H9 (cell line): ENCODE measurements around the gene ATAD1. TPM values are rescaled to one million over a fixed set of nuclear protein-coding genes. Genes with fewer than 3 reads are reported as not detected.

Experiments
- DNase-seq: peaks from one replicate; pipeline ENCODE4 v3.0.0-alpha.2; 2017
- H2AFZ ChIP-seq: one replicate; pipeline ENCODE4 v1.6.1; 2013; ENCODE audit warnings: mild to moderate bottlenecking, low read length, control low read depth, moderate library complexity
- H2AK5ac ChIP-seq: 2 replicates; pipeline ENCODE4 v1.6.1; 2013; ENCODE audit warnings: low read length, control low read depth, mixed read lengths; ENCODE audit not compliant: insufficient read length
- H2BK120ac ChIP-seq: one replicate; pipeline ENCODE4 v1.6.1; 2013; ENCODE audit warnings: low read depth, mild to moderate bottlenecking, low read length, control low read depth, inconsistent platforms; ENCODE audit not compliant: poor library complexity, severe bottlenecking
- H2BK12ac ChIP-seq: 2 replicates; pipeline ENCODE4 v1.6.1; 2013; ENCODE audit warnings: low read length, control low read depth, mixed read lengths, low read depth; ENCODE audit not compliant: insufficient read length
- H2BK15ac ChIP-seq: 2 replicates; pipeline ENCODE4 v1.6.1; 2013; ENCODE audit warnings: low read depth, low read length, control low read depth
- H2BK20ac ChIP-seq: one replicate; pipeline ENCODE4 v1.6.1; 2013; ENCODE audit warnings: low read depth, mild to moderate bottlenecking, low read length, control low read depth, inconsistent platforms; ENCODE audit not compliant: poor library complexity, severe bottlenecking
- H2BK5ac ChIP-seq: 2 replicates; pipeline ENCODE4 v1.6.1; 2013; ENCODE audit warnings: low read length, control low read depth, mixed read lengths; ENCODE audit not compliant: insufficient read length
- H3K14ac ChIP-seq: 2 replicates; pipeline ENCODE4 v1.6.1; 2013; ENCODE audit warnings: low read length, control low read depth; ENCODE audit not compliant: insufficient read depth
- H3K18ac ChIP-seq: 2 replicates; pipeline ENCODE4 v1.6.1; 2013; ENCODE audit warnings: low read depth, mild to moderate bottlenecking, mixed read lengths, low read length, control low read depth; ENCODE audit not compliant: insufficient read length
- H3K23ac ChIP-seq: 2 replicates; pipeline ENCODE4 v1.6.1; 2013; ENCODE audit warnings: low read length, control low read depth, mixed read lengths, low read depth; ENCODE audit not compliant: insufficient read length
- H3K23me2 ChIP-seq: 2 replicates; pipeline ENCODE4 v1.6.1; 2013; ENCODE audit warnings: low read depth, mild to moderate bottlenecking, mixed read lengths, low read length, control low read depth; ENCODE audit not compliant: insufficient read length, poor library complexity, severe bottlenecking
- H3K27ac ChIP-seq: 2 replicates; pipeline ENCODE4 v1.5.1; 2013; ENCODE audit warnings: low read length, control low read depth, mixed read lengths, low read depth; ENCODE audit not compliant: insufficient read length
- H3K27me3 ChIP-seq: 2 replicates; pipeline ENCODE4 v1.6.1; 2013; ENCODE audit warnings: low read length, control low read depth, inconsistent platforms; ENCODE audit not compliant: insufficient read depth
- H3K4ac ChIP-seq: 2 replicates; pipeline ENCODE4 v1.6.1; 2013; ENCODE audit warnings: low read depth, mild to moderate bottlenecking, control low read depth, inconsistent platforms, low read length, moderate library complexity
- H3K4me1 ChIP-seq: 2 replicates; pipeline ENCODE4 v1.6.1; 2013; ENCODE audit warnings: low read length, control low read depth, inconsistent platforms; ENCODE audit not compliant: insufficient read depth
- H3K4me2 ChIP-seq: 2 replicates; pipeline ENCODE4 v1.6.1; 2013; ENCODE audit warnings: low read length, control low read depth, mixed read lengths; ENCODE audit not compliant: insufficient read length, insufficient read depth
- H3K56ac ChIP-seq: 2 replicates; pipeline ENCODE4 v1.6.1; 2013; ENCODE audit warnings: low read depth, mild to moderate bottlenecking, mixed read lengths, low read length, control low read depth; ENCODE audit not compliant: insufficient read length
- H3K79me1 ChIP-seq: 2 replicates; pipeline ENCODE4 v1.6.1; 2013; ENCODE audit warnings: low read depth, mild to moderate bottlenecking, moderate library complexity, low read length, control low read depth, inconsistent platforms; ENCODE audit not compliant: insufficient read depth, poor library complexity, severe bottlenecking
- H3K79me2 ChIP-seq: 2 replicates; pipeline ENCODE4 v1.6.1; 2013; ENCODE audit warnings: low read length, control low read depth, inconsistent platforms; ENCODE audit not compliant: insufficient read depth
- H3K9ac ChIP-seq: 2 replicates; pipeline ENCODE4 v1.6.1; 2013; ENCODE audit warnings: low read length, control low read depth, mixed read lengths; ENCODE audit not compliant: insufficient read length; ENCODE audit errors: extremely low read depth
- H3K9me3 ChIP-seq: one replicate; pipeline ENCODE4 v1.6.1; 2013; ENCODE audit warnings: low read depth, low read length, inconsistent platforms; ENCODE audit not compliant: control insufficient read depth
- H3T11ph ChIP-seq: one replicate; pipeline ENCODE4 v1.6.1; 2013; ENCODE audit warnings: mild to moderate bottlenecking, low read length, control low read depth, inconsistent platforms
- H4K20me1 ChIP-seq: one replicate; pipeline ENCODE4 v1.6.1; 2013; ENCODE audit not compliant: control insufficient read depth, insufficient read length, insufficient read depth
- H4K5ac ChIP-seq: 2 replicates; pipeline ENCODE4 v1.6.1; 2013; ENCODE audit warnings: low read depth, mild to moderate bottlenecking, mixed read lengths, low read length, control low read depth; ENCODE audit not compliant: insufficient read length
- H4K8ac ChIP-seq: replicated peaks from 2 replicates; pipeline ENCODE4 v1.6.1; 2013; ENCODE audit warnings: low read length, control low read depth, mixed read lengths, low read depth; ENCODE audit not compliant: insufficient read length
- H4K91ac ChIP-seq: 2 replicates; pipeline ENCODE4 v1.6.1; 2013; ENCODE audit warnings: low read depth, mild to moderate bottlenecking, moderate library complexity, mixed read lengths, low read length, control low read depth; ENCODE audit not compliant: insufficient read length
- H3K27ac Mint-ChIP-seq, 3 experiments: 2 replicates in 2 of 3; 3 replicates in 1 of 3; pipeline ENCODE4 v1.8.0; 2020 to 2021; ENCODE audit warnings: mixed read lengths in 3 of 3, mild to moderate bottlenecking in 1 of 3, moderate library complexity in 1 of 3
- H3K27me3 Mint-ChIP-seq: 2 replicates; pipeline ENCODE4 v1.8.0; 2021; ENCODE audit warnings: low read depth, mild to moderate bottlenecking, moderate library complexity, mixed read lengths
- H3K36me3 Mint-ChIP-seq, 3 experiments: 2 replicates in 2 of 3; 3 replicates in 1 of 3; pipeline ENCODE4 v1.8.0; 2020 to 2021; ENCODE audit warnings: low read depth in 3 of 3, mixed read lengths in 3 of 3; ENCODE audit not compliant: insufficient read depth in 1 of 3
- H3K4me1 Mint-ChIP-seq, 2 experiments: 2 replicates each; pipeline ENCODE4 v1.8.0; 2020; ENCODE audit warnings: mixed read lengths in 2 of 2
- H3K4me3 Mint-ChIP-seq, 2 experiments: 2 replicates in 1 of 2; 3 replicates in 1 of 2; pipeline ENCODE4 v1.8.0; 2020 to 2021; ENCODE audit warnings: mild to moderate bottlenecking in 2 of 2, mixed read lengths in 2 of 2, moderate library complexity in 1 of 2
- H3K9me3 Mint-ChIP-seq, 2 experiments: 2 replicates in 1 of 2; 3 replicates in 1 of 2; pipeline ENCODE4 v1.8.0; 2020; ENCODE audit warnings: mild to moderate bottlenecking in 2 of 2, mixed read lengths in 2 of 2, moderate library complexity in 1 of 2
- CTCF ChIP-seq: fragments of 200-600 bp; sonication (generic); conservative IDR thresholded peaks from 3 replicates; pipeline ENCODE4 v1.8.0; 2021; ENCODE audit warnings: antibody characterized with exemption, mild to moderate bottlenecking
- WGBS: extraction: QIAGEN DNeasy Blood & Tissue Kit; methylation state at CpG from one replicate; pipeline ENCODE4 v1.1.7; 2013; ENCODE audit warnings: missing lambda C conversion rate, low lambda C conversion rate, mixed read lengths; ENCODE audit not compliant: insufficient read length; ENCODE audit errors: extremely low coverage; 5-methylcytosine and 5-hydroxymethylcytosine counted together
- total RNA-seq: library from RNA; stranded (reverse); gene quantifications from 2 replicates; pipeline ENCODE4 v1.2.1, GENCODE V29; 2021

The ATAD1 gene
- total RNA-seq, 1 experiment from 2014 or later: 38.7 TPM

GRCh38 chr10:87775766-87776165, 42.3 kb downstream of the ATAD1 start:
- H3K4me2 ChIP-seq: no peak overlapping the region
- H3K27ac Mint-ChIP-seq: no peak overlapping the region; a peak in 2 of 7 replicates
- H3K4me1 Mint-ChIP-seq: no peaks in the 10 kb centered on the region

More at GRCh38 chr10:87775766-87776165, 42.3 kb downstream of the ATAD1 start:
- DNase-seq: no peak
- Histone ChIP-seq H2AK5ac (no peak overlapping the region), H3K27me3 (no peaks in the 10 kb centered on the region), H3K27ac (no peak overlapping the region), H2BK15ac (no peak overlapping the region), H3K14ac (no peak overlapping the region), H3K23me2 (no peaks in the 10 kb centered on the region), H3K9me3 (no peaks in the 10 kb centered on the region), H3T11ph (no peak overlapping the region), H3K56ac (no peak overlapping the region), H2BK120ac (no peak overlapping the region), H4K8ac (no peak overlapping the region), H2AFZ (no peak overlapping the region), H3K79me1 (no peaks in the 10 kb centered on the region), H4K5ac (no peak overlapping the region), H3K18ac (no peak overlapping the region), H3K79me2 (no peaks in the 10 kb centered on the region), H3K23ac (no peak overlapping the region), H3K4ac (no peak overlapping the region), H2BK12ac (no peak overlapping the region), H3K9ac (no peak overlapping the region), H3K4me1 (no peaks in the 10 kb centered on the region), H4K20me1 (no peaks in the 10 kb centered on the region), H4K91ac (no peak overlapping the region), H2BK5ac (no peak overlapping the region), H2BK20ac (no peak overlapping the region)
- WGBS: no CpG with 5 or more reads among the region's 4 CpGs
- Mint-ChIP-seq H3K9me3 (no peaks in the 10 kb centered on the region), H3K36me3 (peaks cover 5 to 16% (median 16%) of the 10 kb centered on the region in 3 experiments; a peak in 6 of 7 replicates), H3K4me3 (no peak overlapping the region), H3K27me3 (no peaks in the 10 kb centered on the region)
- no peak for TF ChIP-seq CTCF
